ENCODE results near the gene STAC3. TPM values are rescaled to one million over a fixed set of nuclear protein-coding genes. Genes with fewer than 3 reads are reported as not detected.

STAC3 gene
- total and polyA plus RNA-seq, 9 of the 15 experiments (the other 6 are each of a cell fraction or from before 2014, with no cell fraction given) = 0.45 to 6.4 (median 3.3) TPM

GRCh38 chr12:57243521-57244311 lies 7.3 kb downstream of the STAC3 start (continued):
- peak; percentile 38; the same call in 1 of the 2 replicates for TF ChIP-seq REST (IDR thresholded peaks at IDR 0.05; ENCODE audit: borderline replicate concordance)
- no peak for TF ChIP-seq REST (CRISPR knock-in tag; IDR thresholded peaks at IDR 0.05; ENCODE audit: low read depth)
- TF ChIP-seq NR2F6 (CRISPR knock-in tag; IDR thresholded peaks at IDR 0.05) = no peak
- no peak for TF ChIP-seq ETV6 (IDR thresholded peaks at IDR 0.05; ENCODE audit: borderline replicate concordance in 1 of 2, low read depth in 2 of 2, low read length in 1 of 2)
- TF ChIP-seq ETV6 (CRISPR knock-in tag; IDR thresholded peaks at IDR 0.05; ENCODE audit: borderline replicate concordance) = no peak
- no peak for TF ChIP-seq RBM17 (IDR thresholded peaks at IDR 0.05; ENCODE audit: borderline replicate concordance, low read depth, low read length)
- TF ChIP-seq, protein P1, sequence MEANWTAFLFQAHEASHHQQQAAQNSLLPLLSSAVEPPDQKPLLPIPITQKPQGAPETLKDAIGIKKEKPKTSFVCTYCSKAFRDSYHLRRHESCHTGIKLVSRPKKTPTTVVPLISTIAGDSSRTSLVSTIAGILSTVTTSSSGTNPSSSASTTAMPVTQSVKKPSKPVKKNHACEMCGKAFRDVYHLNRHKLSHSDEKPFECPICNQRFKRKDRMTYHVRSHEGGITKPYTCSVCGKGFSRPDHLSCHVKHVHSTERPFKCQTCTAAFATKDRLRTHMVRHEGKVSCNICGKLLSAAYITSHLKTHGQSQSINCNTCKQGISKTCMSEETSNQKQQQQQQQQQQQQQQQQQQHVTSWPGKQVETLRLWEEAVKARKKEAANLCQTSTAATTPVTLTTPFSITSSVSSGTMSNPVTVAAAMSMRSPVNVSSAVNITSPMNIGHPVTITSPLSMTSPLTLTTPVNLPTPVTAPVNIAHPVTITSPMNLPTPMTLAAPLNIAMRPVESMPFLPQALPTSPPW (CRISPR knock-in tag; IDR thresholded peaks at IDR 0.05) = no peak
- TF ChIP-seq DEAF1 (CRISPR knock-in tag; IDR thresholded peaks at IDR 0.05) = peak; percentile 14; the same call in 1 of the 2 replicates
- TF ChIP-seq MYNN (IDR thresholded peaks at IDR 0.05) = no peak
- TF ChIP-seq MYNN (CRISPR knock-in tag; IDR thresholded peaks at IDR 0.05) = no peak
- TF ChIP-seq MAZ (CRISPR knock-in tag; conservative IDR thresholded peaks at IDR 0.05 in 1 of 2, IDR thresholded peaks at IDR 0.05 in 1 of 2) = peak in 1 of 2 experiments; percentile 54; a peak in 3 of 4 replicates
- no peak for TF ChIP-seq DPF2 (IDR thresholded peaks at IDR 0.05)
- peak; percentile 64 for TF ChIP-seq POLR2G (IDR thresholded peaks at IDR 0.05; ENCODE audit: low read depth, low read length)
- TF ChIP-seq RAD21 (CRISPR knock-in tag; conservative IDR thresholded peaks at IDR 0.05 in 1 of 2, IDR thresholded peaks at IDR 0.05 in 1 of 2) = peak; percentile 55 to 62
- peak; percentile 62; the same call in 1 of the 2 replicates for TF ChIP-seq KDM2B (CRISPR knock-in tag; IDR thresholded peaks at IDR 0.05)
- TF ChIP-seq ZNF134 (CRISPR knock-in tag; conservative IDR thresholded peaks at IDR 0.05) = no peak
- TF ChIP-seq GABPB1 (CRISPR knock-in tag; IDR thresholded peaks at IDR 0.05) = 0 out of 2 replicates have a peak, but pooled peaks have one; percentile 19
